Measurements from ENCODE around the gene SPSB1. TPM values are rescaled to one million over a fixed set of nuclear protein-coding genes. Genes with fewer than 3 reads are reported as not detected.
"Not testable (repeated sequence)": the region's sequence is repeated elsewhere in the genome, so short reads cannot be mapped to it uniquely, and the experiment has no call there.

Gene SPSB1
- total RNA-seq, 3 donors from 2014 or later (not counting 1 experiment from before 2014, with no cell fraction given) = 0.82 to 3.0 (median 1.5) TPM

GRCh38 chr1:9295884-9296283, 3.2 kb downstream of the SPSB1 start:
- H3K4me1 Mint-ChIP-seq = peaks cover 7 to 11% of the 10 kb centered on the region in 2 donors
- no peak for TF ChIP-seq CTCF (IDR thresholded peaks at IDR 0.05)

GRCh38 chr1:9296850-9297249, 4.2 kb downstream of the SPSB1 start:
- 94% methylated on average over 6 of the region's 6 CpGs for WGBS (ENCODE audit: insufficient coverage)
- TF ChIP-seq CTCF (IDR thresholded peaks at IDR 0.05) = no peak

More at GRCh38 chr1:9295884-9296283, 3.2 kb downstream of the SPSB1 start:
- H3K4me3 Mint-ChIP-seq = no peak overlapping the region
- Histone ChIP-seq H3K27me3 (ENCODE audit: control insufficient read depth, insufficient read depth, low read length) (peaks cover 5% of the 10 kb centered on the region), H3K27ac (ENCODE audit: low read length) (no peak overlapping the region), H3K4me3 (ENCODE audit: low read length) (no peak overlapping the region), H3K36me3 (ENCODE audit: control insufficient read depth, insufficient read depth, low read length) (no peaks in the 10 kb centered on the region), H3K9me3 (ENCODE audit: control insufficient read depth, insufficient read depth, low read length) (no peaks in the 10 kb centered on the region), H3K4me1 (ENCODE audit: control insufficient read depth, insufficient read depth, low read length) (peaks cover 19% of the 10 kb centered on the region)
- H3K9me3 Mint-ChIP-seq = no peaks in the 10 kb centered on the region
- intact Hi-C loops (cut with micrococcal nuclease) = no loop called here
- no peak for DNase-seq
- 92% methylated on average over 9 of the region's 9 CpGs for whole genome bisulfite sequencing (ENCODE audit: insufficient coverage)
- H3K27me3 Mint-ChIP-seq (ENCODE audit: low read depth in 2 of 2) = peaks cover 9 to 25% of the 10 kb centered on the region in 2 donors
- no peak overlapping the region for H3K27ac Mint-ChIP-seq
- ATAC-seq = no peak
- no peaks in the 10 kb centered on the region for H3K36me3 Mint-ChIP-seq

GRCh38 chr1:9297831-9298230, 5.1 kb downstream of the SPSB1 start:
- WGBS (ENCODE audit: insufficient coverage) = 89% methylated on average over 9 of the region's 9 CpGs
- H3K4me3 ChIP-seq (ENCODE audit: low read length) = no peak overlapping the region
- no peak for DNase-seq
- H3K27ac Mint-ChIP-seq = no peak overlapping the region
- peaks cover 7 to 13% of the 10 kb centered on the region in 2 donors for H3K4me1 Mint-ChIP-seq
- no peaks in the 10 kb centered on the region for H3K36me3 ChIP-seq (ENCODE audit: control insufficient read depth, insufficient read depth, low read length)
- intact Hi-C loops (cut with micrococcal nuclease) = no loop called here
- no peaks in the 10 kb centered on the region for H3K36me3 Mint-ChIP-seq
- no peak overlapping the region for H3K4me3 Mint-ChIP-seq
- H3K27ac ChIP-seq (ENCODE audit: low read length) = no peak overlapping the region
- peaks cover 9 to 25% of the 10 kb centered on the region in 2 donors for H3K27me3 Mint-ChIP-seq (ENCODE audit: low read depth in 2 of 2)
- no peaks in the 10 kb centered on the region for H3K9me3 ChIP-seq (ENCODE audit: control insufficient read depth, insufficient read depth, low read length)
- H3K27me3 ChIP-seq (ENCODE audit: control insufficient read depth, insufficient read depth, low read length) = peaks cover 5% of the 10 kb centered on the region
- TF ChIP-seq CTCF (IDR thresholded peaks at IDR 0.05) = no peak
- peaks cover 21% of the 10 kb centered on the region for H3K4me1 ChIP-seq (ENCODE audit: control insufficient read depth, insufficient read depth, low read length)
- no peak for ATAC-seq
- H3K9me3 Mint-ChIP-seq = no peaks in the 10 kb centered on the region

More at GRCh38 chr1:9296850-9297249, 4.2 kb downstream of the SPSB1 start:
- no peaks in the 10 kb centered on the region for H3K9me3 Mint-ChIP-seq
- no peaks in the 10 kb centered on the region for H3K36me3 Mint-ChIP-seq
- DNase-seq (no peak), ATAC-seq (no peak)
- Histone ChIP-seq H3K4me1 (ENCODE audit: control insufficient read depth, insufficient read depth, low read length) (peaks cover 21% of the 10 kb centered on the region), H3K27ac (ENCODE audit: low read length) (no peak overlapping the region), H3K36me3 (ENCODE audit: control insufficient read depth, insufficient read depth, low read length) (no peaks in the 10 kb centered on the region), H3K9me3 (ENCODE audit: control insufficient read depth, insufficient read depth, low read length) (no peaks in the 10 kb centered on the region), H3K27me3 (ENCODE audit: control insufficient read depth, insufficient read depth, low read length) (peaks cover 5% of the 10 kb centered on the region), H3K4me3 (ENCODE audit: low read length) (no peak overlapping the region)
- intact Hi-C loops (cut with micrococcal nuclease) = no loop called here
- H3K27me3 Mint-ChIP-seq (ENCODE audit: low read depth in 2 of 2) = peaks cover 9 to 25% of the 10 kb centered on the region in 2 donors
- peaks cover 7 to 13% of the 10 kb centered on the region in 2 donors for H3K4me1 Mint-ChIP-seq
- H3K27ac Mint-ChIP-seq = no peak overlapping the region
- no peak overlapping the region for H3K4me3 Mint-ChIP-seq

- H3K36me3 Mint-ChIP-seq = no peaks in the 10 kb centered on the region
- peaks cover 5% of the 10 kb centered on the region for H3K27me3 ChIP-seq (ENCODE audit: control insufficient read depth, insufficient read depth, low read length)
- ATAC-seq (no peak), DNase-seq (no peak)
- WGBS (ENCODE audit: insufficient coverage) = 52% methylated on average over 3 of the region's 3 CpGs
- H3K4me3 Mint-ChIP-seq = no peak overlapping the region
- no peaks in the 10 kb centered on the region for H3K36me3 ChIP-seq (ENCODE audit: control insufficient read depth, insufficient read depth, low read length)
- no peak overlapping the region for H3K4me3 ChIP-seq (ENCODE audit: low read length)
- intact Hi-C loops (cut with micrococcal nuclease) = no loop called here
- no peak overlapping the region for H3K27ac Mint-ChIP-seq
- no peak overlapping the region for H3K27ac ChIP-seq (ENCODE audit: low read length)
- no peaks in the 10 kb centered on the region for H3K9me3 Mint-ChIP-seq
- H3K4me1 ChIP-seq (ENCODE audit: control insufficient read depth, insufficient read depth, low read length) = peaks cover 21% of the 10 kb centered on the region
- no peak for TF ChIP-seq CTCF (IDR thresholded peaks at IDR 0.05)
- H3K27me3 Mint-ChIP-seq (ENCODE audit: low read depth in 2 of 2) = peaks cover 9 to 25% of the 10 kb centered on the region in 2 donors
- no peaks in the 10 kb centered on the region for H3K9me3 ChIP-seq (ENCODE audit: control insufficient read depth, insufficient read depth, low read length)
- H3K4me1 Mint-ChIP-seq = peaks cover 7 to 13% of the 10 kb centered on the region in 2 donors
Observed at GRCh38 chr1:9298282-9298681, 5.6 kb downstream of the SPSB1 start.

- Mint-ChIP-seq H3K27me3 (ENCODE audit: low read depth in 2 of 2) (peaks cover 9 to 25% of the 10 kb centered on the region in 2 donors), H3K4me1 (peaks cover 7 to 13% of the 10 kb centered on the region in 2 donors)
- H3K4me1 ChIP-seq (ENCODE audit: control insufficient read depth, insufficient read depth, low read length); H3K36me3 ChIP-seq (ENCODE audit: control insufficient read depth, insufficient read depth, low read length); DNase-seq; H3K27ac ChIP-seq (ENCODE audit: low read length); H3K9me3 Mint-ChIP-seq; intact Hi-C loops (cut with micrococcal nuclease); H3K9me3 ChIP-seq (ENCODE audit: control insufficient read depth, insufficient read depth, low read length); H3K27ac Mint-ChIP-seq; H3K27me3 ChIP-seq (ENCODE audit: control insufficient read depth, insufficient read depth, low read length); H3K4me3 ChIP-seq (ENCODE audit: low read length); ATAC-seq; H3K4me3 Mint-ChIP-seq; H3K36me3 Mint-ChIP-seq: not testable (repeated sequence)
- 87% methylated on average over 11 of the region's 16 CpGs for WGBS (ENCODE audit: insufficient coverage)
Observed at GRCh38 chr1:9299571-9300541, 7.2 kb downstream of the SPSB1 start.

Measured in natural killer cell (primary cell).